NB4 (cell line): ENCODE data around the gene TACC3.

ENCODE experiments used
- CTCF ChIP-seq: IDR thresholded peaks from one replicate; pipeline ENCODE4 v1.5.1; 2012; ENCODE audit warnings: low read depth, low read length
- MAX ChIP-seq: IDR thresholded peaks from 2 replicates; pipeline ENCODE4 v1.6.1; 2011; ENCODE audit warnings: low read depth, low read length
- MYC ChIP-seq: IDR thresholded peaks from 2 replicates; pipeline ENCODE4 v1.6.1; 2011; ENCODE audit warnings: low read depth, low read length
- POLR2A ChIP-seq: IDR thresholded peaks from 2 replicates; pipeline ENCODE4 v1.6.1; 2011; ENCODE audit warnings: mild to moderate bottlenecking; ENCODE audit not compliant: insufficient read length; ENCODE audit errors: extremely low read depth

GRCh38 chr4:1745697-1746096 lies 24.4 kb downstream of the TACC3 start:
- TF ChIP-seq MYC (no peak), CTCF (no peak), POLR2A (no peak), MAX (no peak)
